Gastrocnemius medialis (tissue), 4 donors: ENCODE data around the gene NFIC.

Experiments used
- CTCF ChIP-seq, 5 experiments: fragments of 450-650 bp in 3 of 5; fragments of 200-600 bp in 2 of 5; sonication (generic) in 2 of 5; IDR thresholded peaks in 4 of 5; conservative IDR thresholded peaks in 1 of 5; 1 replicate in 4 of 5; 2 replicates in 1 of 5; pipeline ENCODE4 v1.5.1; 2016 to 2019; ENCODE audit warnings: antibody characterized with exemption in 5 of 5, mild to moderate bottlenecking in 3 of 5, moderate library complexity in 3 of 5
- POLR2A ChIP-seq, 2 donors: fragments of 450-650 bp; IDR thresholded peaks; one replicate each; pipeline ENCODE4 v1.6.1; 2017; ENCODE audit warnings: antibody characterized with exemption in 2 of 2, mild to moderate bottlenecking in 2 of 2, moderate library complexity in 2 of 2

GRCh38 chr19:3336351-3336679 lies 30.1 kb upstream of the NFIC start:
- no peak for TF ChIP-seq CTCF (IDR thresholded peaks at IDR 0.05 in 4 of 5, conservative IDR thresholded peaks at IDR 0.05 in 1 of 5)
- TF ChIP-seq POLR2A (IDR thresholded peaks at IDR 0.05), result no peak
